ENCODE results near the gene SLC24A4. TPM values are rescaled to one million over a fixed set of nuclear protein-coding genes. Genes with fewer than 3 reads are reported as not detected.

The SLC24A4 gene
- total RNA-seq, 1 experiment from 2014 or later: not detected

DNA sequence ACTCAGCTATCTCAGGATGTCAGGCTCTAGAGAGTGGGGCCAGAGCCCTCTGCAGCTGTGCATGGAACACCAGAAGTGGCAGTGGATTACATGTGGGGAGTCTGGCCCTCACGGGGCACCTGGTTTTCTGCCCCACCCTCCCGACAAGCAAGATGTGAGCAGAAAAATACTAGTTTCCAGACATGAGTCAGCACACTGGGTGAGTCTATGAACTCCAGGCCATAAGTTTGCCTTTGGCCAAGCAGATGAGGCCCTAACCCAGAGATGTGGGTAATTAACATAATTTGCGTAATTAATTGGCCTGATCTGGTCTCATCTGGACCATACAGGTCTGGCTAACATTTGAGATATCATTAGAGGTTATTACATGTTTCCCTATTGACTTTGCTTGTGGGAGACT, 37.7 kb upstream of the SLC24A4 start:
- Mint-ChIP-seq H3K9me3 (ENCODE audit: unreplicated experiment) (no peaks in the 10 kb centered on the region), H3K27ac (ENCODE audit: low read depth, unreplicated experiment) (no peak overlapping the region), H3K4me1 (ENCODE audit: insufficient read depth, unreplicated experiment) (no peaks in the 10 kb centered on the region), H3K27me3 (ENCODE audit: insufficient read depth, unreplicated experiment) (peaks cover 17% of the 10 kb centered on the region), H3K36me3 (ENCODE audit: insufficient read depth, unreplicated experiment) (no peaks in the 10 kb centered on the region), H3K4me3 (ENCODE audit: unreplicated experiment) (no peak overlapping the region)
- DNase-seq (ENCODE audit: unreplicated experiment): no peak
- BruUV-seq (replicated peaks): no TSS peak
- CTCF ChIA-PET: no interaction called here
- TF ChIP-seq, protein P1, sequence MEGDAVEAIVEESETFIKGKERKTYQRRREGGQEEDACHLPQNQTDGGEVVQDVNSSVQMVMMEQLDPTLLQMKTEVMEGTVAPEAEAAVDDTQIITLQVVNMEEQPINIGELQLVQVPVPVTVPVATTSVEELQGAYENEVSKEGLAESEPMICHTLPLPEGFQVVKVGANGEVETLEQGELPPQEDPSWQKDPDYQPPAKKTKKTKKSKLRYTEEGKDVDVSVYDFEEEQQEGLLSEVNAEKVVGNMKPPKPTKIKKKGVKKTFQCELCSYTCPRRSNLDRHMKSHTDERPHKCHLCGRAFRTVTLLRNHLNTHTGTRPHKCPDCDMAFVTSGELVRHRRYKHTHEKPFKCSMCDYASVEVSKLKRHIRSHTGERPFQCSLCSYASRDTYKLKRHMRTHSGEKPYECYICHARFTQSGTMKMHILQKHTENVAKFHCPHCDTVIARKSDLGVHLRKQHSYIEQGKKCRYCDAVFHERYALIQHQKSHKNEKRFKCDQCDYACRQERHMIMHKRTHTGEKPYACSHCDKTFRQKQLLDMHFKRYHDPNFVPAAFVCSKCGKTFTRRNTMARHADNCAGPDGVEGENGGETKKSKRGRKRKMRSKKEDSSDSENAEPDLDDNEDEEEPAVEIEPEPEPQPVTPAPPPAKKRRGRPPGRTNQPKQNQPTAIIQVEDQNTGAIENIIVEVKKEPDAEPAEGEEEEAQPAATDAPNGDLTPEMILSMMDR (IDR thresholded peaks at IDR 0.05; ENCODE audit: unreplicated experiment): no peak
- intact Hi-C loops (cut with micrococcal nuclease): no loop called here
- POLR2A ChIA-PET: no interaction called here

DNA sequence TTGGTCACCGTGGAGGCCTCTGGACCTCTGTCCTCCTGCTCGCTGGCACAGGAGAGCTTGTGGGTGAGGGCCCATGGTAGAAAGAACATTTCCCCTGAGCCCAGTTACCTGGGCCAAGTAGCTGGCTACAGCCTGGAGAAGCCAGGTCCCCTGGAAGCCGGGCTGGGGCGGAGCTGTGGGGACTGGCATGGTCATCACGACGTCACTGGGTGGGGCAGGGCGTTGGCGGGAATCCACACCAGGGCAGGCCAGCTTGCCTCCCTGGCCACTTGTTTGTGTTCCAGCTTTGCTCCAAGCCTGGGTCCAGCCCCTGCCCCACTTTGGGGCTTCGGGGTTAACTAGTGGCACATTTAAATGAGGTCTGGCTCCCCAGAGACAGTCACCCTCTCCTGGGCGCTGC, 35.0 kb upstream of the SLC24A4 start:
- BruUV-seq (replicated peaks): no TSS peak
- no peaks in the 10 kb centered on the region for H3K9me3 Mint-ChIP-seq (ENCODE audit: unreplicated experiment)
- H3K36me3 Mint-ChIP-seq (ENCODE audit: insufficient read depth, unreplicated experiment): no peaks in the 10 kb centered on the region
- no peaks in the 10 kb centered on the region for H3K4me1 Mint-ChIP-seq (ENCODE audit: insufficient read depth, unreplicated experiment)
- H3K4me3 Mint-ChIP-seq (ENCODE audit: unreplicated experiment): no peak overlapping the region
- ChIA-PET POLR2A (no interaction called here), CTCF (interaction anchor here (0.7 kb wide), 1 partner anchor 30 kb away, joined by 3 read pairs; no protein-coding TSS in a partner anchor)
- peaks cover 43% of the 10 kb centered on the region for H3K27me3 Mint-ChIP-seq (ENCODE audit: insufficient read depth, unreplicated experiment)
- intact Hi-C loops (cut with micrococcal nuclease): no loop called here
- TF ChIP-seq, protein P1 (IDR thresholded peaks at IDR 0.05; ENCODE audit: unreplicated experiment): no peak
- H3K27ac Mint-ChIP-seq (ENCODE audit: low read depth, unreplicated experiment): no peak overlapping the region
- peak; percentile 8 for DNase-seq (ENCODE audit: unreplicated experiment)

DNA sequence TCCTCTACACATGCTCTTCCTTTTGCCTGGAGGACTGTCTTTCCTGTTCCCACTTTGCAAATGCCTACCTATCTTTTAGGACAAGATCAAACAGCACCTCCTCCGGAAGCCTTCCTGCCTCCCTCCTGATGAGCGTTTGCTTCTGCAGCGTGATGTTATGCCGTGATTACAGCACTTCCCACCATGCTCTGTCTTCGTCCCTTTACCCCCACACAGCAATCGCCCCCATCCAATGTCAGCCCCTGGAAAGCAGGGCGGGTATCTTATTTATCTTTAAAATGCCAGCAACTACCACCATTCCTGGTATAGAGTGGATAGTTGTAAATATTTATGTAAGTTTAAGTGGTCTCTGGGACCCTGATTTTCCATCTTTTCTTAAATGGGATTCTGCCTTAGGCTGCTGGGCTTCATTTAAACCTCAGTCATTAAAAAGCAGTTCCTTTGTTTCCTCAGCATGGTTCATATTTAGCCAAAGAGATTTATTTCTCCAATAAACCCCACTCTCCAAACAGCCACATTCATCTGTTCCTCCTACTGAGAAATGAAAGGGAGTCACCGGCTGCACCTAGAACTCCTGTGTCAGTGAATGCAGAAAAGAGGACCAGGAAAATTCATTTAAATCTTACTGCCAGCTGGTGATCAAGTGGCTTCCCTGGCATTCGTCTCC, 33.8 kb upstream of the SLC24A4 start:
- CTCF ChIA-PET: no interaction called here

DNA sequence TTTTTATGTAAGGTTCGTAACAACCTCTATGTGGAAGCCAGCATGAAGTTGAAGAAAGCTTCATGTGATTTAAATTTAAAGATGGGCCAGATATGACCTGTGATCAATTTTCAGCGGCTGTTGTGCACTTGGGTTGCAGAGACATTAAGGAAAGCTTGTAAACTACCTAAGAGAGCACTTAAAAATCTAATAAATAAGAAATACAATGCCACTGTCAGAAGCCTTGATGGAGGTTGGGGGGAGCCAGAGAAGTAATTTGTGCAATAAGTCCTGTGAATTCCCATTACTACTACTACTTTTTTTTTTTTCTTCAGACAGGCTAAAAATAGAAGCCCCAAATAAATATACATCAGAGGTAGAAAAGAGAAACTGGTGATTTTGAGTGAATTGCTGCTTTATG, 30.3 kb upstream of the SLC24A4 start:
- TF ChIP-seq, protein P1 (IDR thresholded peaks at IDR 0.05; ENCODE audit: unreplicated experiment): no peak
- H3K4me1 Mint-ChIP-seq (ENCODE audit: insufficient read depth, unreplicated experiment): no peaks in the 10 kb centered on the region
- peaks cover 77% of the 10 kb centered on the region for H3K27me3 Mint-ChIP-seq (ENCODE audit: insufficient read depth, unreplicated experiment)
- DNase-seq (ENCODE audit: unreplicated experiment): no peak
- H3K36me3 Mint-ChIP-seq (ENCODE audit: insufficient read depth, unreplicated experiment): no peaks in the 10 kb centered on the region
- intact Hi-C loops (cut with micrococcal nuclease): no loop called here
- no TSS peak for BruUV-seq (replicated peaks)
- no peak overlapping the region for H3K4me3 Mint-ChIP-seq (ENCODE audit: unreplicated experiment)
- ChIA-PET CTCF (no interaction called here), POLR2A (no interaction called here)
- no peak overlapping the region for H3K27ac Mint-ChIP-seq (ENCODE audit: low read depth, unreplicated experiment)
- H3K9me3 Mint-ChIP-seq (ENCODE audit: unreplicated experiment): peaks cover 8% of the 10 kb centered on the region

More for the DNA sequence above, 33.8 kb upstream of the SLC24A4 start:
- Mint-ChIP-seq H3K9me3 (ENCODE audit: unreplicated experiment) (peaks cover 8% of the 10 kb centered on the region), H3K4me3 (ENCODE audit: unreplicated experiment) (no peak overlapping the region), H3K27ac (ENCODE audit: low read depth, unreplicated experiment) (no peak overlapping the region), H3K27me3 (ENCODE audit: insufficient read depth, unreplicated experiment) (peaks cover 53% of the 10 kb centered on the region), H3K4me1 (ENCODE audit: insufficient read depth, unreplicated experiment) (no peaks in the 10 kb centered on the region), H3K36me3 (ENCODE audit: insufficient read depth, unreplicated experiment) (no peaks in the 10 kb centered on the region)
- TF ChIP-seq, protein P1 (IDR thresholded peaks at IDR 0.05; ENCODE audit: unreplicated experiment): no peak
- POLR2A ChIA-PET: no interaction called here
- BruUV-seq (replicated peaks): no TSS peak
- no peak for DNase-seq (ENCODE audit: unreplicated experiment)
- intact Hi-C loops (cut with micrococcal nuclease): no loop called here

All from MCF 10A (cell line).